ENCODE measurements around the gene GRIA4.

GRCh38 chr11:105786741-105787140 lies 176.9 kb downstream of the GRIA4 start:
- TF ChIP-seq, protein P1, sequence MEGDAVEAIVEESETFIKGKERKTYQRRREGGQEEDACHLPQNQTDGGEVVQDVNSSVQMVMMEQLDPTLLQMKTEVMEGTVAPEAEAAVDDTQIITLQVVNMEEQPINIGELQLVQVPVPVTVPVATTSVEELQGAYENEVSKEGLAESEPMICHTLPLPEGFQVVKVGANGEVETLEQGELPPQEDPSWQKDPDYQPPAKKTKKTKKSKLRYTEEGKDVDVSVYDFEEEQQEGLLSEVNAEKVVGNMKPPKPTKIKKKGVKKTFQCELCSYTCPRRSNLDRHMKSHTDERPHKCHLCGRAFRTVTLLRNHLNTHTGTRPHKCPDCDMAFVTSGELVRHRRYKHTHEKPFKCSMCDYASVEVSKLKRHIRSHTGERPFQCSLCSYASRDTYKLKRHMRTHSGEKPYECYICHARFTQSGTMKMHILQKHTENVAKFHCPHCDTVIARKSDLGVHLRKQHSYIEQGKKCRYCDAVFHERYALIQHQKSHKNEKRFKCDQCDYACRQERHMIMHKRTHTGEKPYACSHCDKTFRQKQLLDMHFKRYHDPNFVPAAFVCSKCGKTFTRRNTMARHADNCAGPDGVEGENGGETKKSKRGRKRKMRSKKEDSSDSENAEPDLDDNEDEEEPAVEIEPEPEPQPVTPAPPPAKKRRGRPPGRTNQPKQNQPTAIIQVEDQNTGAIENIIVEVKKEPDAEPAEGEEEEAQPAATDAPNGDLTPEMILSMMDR (IDR thresholded peaks at IDR 0.05) = no peak
- TF ChIP-seq EZH2 (IDR thresholded peaks at IDR 0.05; ENCODE audit: borderline replicate concordance, insufficient read depth, low read depth, low read length, poor library complexity, severe bottlenecking) = no peak

Measured in B cell (primary cell).